GM12873 (cell line): ENCODE measurements around the gene RITA1.

Experiments used
- TF ChIP-seq, protein P1 (sequence below): IDR thresholded peaks from 2 replicates; pipeline ENCODE4 v1.5.1; 2012; ENCODE audit warnings: low read depth, mild to moderate bottlenecking, moderate library complexity, low read length, control low read depth; ENCODE audit not compliant: insufficient read depth; ENCODE audit errors: missing control alignments

The RITA1 gene

DNA sequence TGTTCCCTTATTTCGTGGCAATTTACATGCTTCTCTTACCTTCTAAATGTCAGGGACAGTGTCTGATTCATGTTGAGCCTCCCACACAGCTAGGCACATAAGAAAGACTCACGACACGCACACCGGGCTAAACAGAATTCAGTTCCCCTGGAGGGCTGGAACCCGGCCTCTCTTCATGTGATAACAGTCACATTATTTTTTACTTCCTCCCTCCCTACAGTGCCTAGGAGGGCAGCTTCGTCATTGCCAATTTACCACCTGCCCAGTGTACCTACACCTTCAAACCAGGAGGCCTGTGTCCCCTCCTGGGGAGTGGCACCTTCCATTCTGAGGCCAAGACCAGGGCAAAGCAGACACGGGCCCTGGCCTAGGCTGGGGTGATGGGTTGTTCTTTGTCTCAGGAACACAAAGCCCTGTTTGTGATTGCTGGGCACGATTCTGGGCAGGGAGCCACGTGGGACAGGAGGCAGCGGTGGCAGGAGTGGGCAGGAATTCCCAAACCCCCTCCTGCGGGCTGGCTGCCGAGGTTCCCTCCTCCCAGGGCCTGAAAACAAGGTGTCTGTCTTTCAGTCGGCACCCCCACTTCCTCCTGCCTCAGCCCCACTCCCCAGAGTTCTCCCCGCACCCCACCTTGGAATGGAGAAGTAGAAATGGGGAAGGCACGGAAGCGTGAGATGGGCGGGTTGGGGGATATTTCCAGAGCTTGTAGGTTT lies 43.2 kb upstream of the RITA1 start:
- TF ChIP-seq, protein P1, sequence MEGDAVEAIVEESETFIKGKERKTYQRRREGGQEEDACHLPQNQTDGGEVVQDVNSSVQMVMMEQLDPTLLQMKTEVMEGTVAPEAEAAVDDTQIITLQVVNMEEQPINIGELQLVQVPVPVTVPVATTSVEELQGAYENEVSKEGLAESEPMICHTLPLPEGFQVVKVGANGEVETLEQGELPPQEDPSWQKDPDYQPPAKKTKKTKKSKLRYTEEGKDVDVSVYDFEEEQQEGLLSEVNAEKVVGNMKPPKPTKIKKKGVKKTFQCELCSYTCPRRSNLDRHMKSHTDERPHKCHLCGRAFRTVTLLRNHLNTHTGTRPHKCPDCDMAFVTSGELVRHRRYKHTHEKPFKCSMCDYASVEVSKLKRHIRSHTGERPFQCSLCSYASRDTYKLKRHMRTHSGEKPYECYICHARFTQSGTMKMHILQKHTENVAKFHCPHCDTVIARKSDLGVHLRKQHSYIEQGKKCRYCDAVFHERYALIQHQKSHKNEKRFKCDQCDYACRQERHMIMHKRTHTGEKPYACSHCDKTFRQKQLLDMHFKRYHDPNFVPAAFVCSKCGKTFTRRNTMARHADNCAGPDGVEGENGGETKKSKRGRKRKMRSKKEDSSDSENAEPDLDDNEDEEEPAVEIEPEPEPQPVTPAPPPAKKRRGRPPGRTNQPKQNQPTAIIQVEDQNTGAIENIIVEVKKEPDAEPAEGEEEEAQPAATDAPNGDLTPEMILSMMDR, result no peak

DNA sequence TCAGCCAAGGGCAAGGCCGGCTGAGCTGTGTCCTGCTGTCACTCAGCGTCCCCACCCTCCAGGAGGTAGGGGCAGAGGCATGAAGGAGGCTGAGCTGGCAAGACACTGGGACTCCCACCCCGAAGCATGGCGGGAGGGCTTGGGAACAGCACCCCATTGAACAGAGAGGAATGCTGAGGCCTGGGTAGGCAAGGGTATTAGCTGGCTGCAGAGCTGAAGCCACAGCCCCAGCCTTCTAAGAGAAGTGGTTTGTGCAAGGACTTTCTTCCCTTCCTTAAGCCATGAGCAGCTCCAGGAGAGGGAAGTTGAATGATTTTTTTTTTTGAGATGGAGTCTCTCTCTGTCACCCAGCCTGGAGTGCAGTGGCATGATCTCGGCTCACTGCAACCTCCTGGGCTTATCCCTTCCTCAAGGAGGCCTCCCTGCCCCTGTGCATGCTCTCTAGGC lies 42.6 kb upstream of the RITA1 start:
- TF ChIP-seq, protein P1, result no peak

DNA sequence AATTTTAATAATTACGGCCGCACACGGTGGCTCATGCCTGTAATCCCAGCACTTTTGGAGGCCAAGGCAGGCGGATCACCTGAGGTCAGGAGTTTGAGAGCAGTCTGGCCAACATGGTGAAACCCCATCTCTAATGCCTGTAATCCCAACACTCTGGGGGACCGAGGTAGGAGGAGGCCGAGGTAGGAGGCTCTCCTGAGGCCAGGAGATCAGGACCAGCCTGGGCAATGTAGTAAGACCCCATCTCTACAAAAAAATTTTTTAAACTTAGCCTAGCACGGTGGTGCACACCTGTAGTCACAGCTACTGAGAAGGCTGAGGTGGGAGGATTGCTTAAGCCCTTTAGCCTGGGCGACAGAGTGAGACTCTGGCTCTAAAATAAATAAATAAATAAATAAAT lies 41.6 kb upstream of the RITA1 start:
- TF ChIP-seq, protein P1, result no peak

DNA sequence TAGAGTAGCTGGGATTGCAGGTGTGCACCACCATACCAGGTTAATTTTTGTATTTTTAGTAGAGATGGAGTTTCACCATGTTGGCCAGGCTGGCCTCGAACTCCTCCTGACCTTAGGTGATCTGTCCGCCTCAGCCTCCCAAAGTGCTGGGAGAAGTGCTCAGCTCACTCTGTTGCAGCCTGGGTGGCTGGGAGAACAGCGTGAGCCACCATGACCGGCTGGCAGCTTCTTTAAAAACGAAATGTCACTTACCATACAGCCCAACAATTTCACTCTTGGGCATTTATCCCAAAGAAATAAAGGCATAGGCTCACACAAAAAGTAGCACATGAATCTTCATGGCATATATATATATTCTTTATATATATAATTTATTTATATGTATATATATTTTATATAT lies 40.7 kb upstream of the RITA1 start:
- TF ChIP-seq, protein P1, result no peak

DNA sequence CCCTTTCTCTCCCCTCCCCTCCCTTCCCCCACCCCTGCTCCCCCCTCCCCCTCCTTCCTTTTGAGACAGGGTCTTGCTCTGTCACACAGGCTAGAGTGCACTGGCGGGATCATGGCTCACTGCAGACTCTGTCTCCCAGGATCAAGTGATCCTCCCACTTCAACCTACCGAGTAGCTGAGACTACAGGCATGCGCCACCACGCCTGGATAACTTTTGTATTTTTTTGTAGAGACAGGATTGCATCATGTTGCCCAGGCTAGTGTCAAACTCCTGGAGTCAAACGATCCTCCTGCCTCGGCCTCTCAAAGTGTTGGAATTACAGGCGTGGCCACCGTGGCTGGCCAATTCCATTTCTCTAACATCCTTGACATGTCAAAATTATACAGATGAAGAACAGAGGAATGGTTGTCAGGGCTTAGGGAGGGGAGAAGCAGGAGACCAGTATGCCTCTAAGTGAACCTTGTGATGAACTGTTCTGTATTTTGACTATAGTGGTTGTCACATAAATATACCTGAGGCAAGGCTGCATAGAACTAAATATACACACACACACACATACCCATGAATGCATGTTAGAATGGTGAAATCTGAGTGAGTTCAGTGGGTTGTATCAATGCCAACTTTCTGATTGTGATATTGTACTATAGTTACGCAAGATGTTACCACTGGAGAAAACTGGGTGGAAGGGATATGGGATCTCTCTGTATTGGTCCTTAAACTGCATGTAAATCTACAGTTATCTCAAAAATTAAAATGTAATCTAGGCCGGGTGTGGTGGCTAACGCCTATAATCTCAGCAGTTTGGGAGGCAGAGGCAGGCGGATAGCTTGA lies 39.6 kb upstream of the RITA1 start:
- TF ChIP-seq, protein P1, result no peak

DNA sequence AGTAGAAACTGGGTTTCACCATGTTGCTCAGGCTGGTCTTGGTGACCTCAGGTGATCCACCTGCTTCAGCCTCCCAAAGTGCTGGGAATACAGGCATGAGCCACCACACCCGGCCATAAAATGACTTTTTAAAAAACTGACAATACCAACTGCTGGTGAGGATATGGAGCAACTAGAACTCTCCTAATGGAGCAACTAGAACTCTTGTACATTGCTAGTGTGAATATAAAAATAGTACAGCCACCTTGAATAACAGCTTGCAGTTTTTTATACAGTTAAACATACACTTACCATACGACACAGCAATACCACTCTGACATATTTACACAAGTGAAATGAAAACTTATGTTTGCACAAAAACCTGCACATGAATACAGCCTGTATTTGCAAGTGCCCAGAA lies 38.5 kb upstream of the RITA1 start:
- TF ChIP-seq, protein P1, result no peak

DNA sequence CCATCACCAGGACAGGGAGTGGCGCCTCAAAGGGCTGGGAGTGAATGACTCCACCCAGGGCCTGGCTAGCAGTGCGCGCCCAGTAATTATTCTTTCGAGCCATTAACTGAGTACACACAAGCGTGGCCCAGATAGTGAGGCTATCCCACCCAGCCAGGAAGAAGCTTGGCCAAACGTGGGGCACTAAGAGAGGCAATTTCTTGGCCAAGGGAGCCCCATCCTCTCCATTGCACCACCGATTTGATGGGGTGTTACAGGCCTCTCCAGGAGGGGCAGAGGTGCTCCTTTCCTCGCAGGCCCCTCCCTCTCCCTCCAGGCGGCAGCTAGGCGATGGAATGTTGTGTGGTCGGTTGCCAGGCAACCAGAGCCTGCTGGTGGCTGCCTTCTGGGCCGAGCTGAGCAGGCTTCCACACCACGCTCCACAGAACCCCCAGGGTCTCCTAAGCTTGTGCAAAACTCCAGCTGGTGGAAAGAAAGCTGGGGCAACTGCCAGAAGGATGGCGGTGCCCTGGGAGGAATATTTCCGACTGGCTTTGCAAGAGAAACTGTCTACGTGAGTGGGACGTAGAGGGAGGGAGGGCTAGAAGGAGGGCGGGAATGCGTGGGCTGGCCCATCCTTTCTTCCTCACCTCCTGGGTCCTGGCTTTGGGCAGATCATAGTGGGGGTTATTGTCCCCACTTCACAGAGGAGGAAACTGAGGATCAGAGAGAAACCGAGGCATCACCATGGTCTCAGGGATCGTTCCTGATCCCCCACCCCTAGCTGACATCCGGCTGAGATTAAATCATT lies 36.0 kb upstream of the RITA1 start, which contains the start of gene CFAP73:
CFAP73 (plus strand) TSS at position 364 of the 790 bp plus-strand sequence; CDS start at position 498, 134 bp downstream.
- TF ChIP-seq, protein P1, result no peak
